Right lung (tissue), 5 donors: Measurements from ENCODE around the gene ZNF764. TPM values are rescaled to one million over a fixed set of nuclear protein-coding genes. Genes with fewer than 3 reads are reported as not detected.

ENCODE experiments used
- DNase-seq, 2 donors: peaks; one replicate each; pipeline ENCODE4 v3.0.0-alpha.2; 2013
- polyA plus RNA-seq, 5 donors: library from polyadenylated mRNA; unstranded; fragments of 120-200 nt; gene quantifications; one replicate each; pipeline versions ENCODE4 v1.2.1 to v1.2.3, GENCODE V29; 2013; ENCODE audit warnings: inconsistent platforms in 1 of 5, low replicate concordance in 1 of 5; ENCODE audit not compliant: insufficient read length in 5 of 5, insufficient read depth in 1 of 5

ZNF764 gene
- polyA plus RNA-seq, 5 donors = 9.8 to 15.3 (median 13.0) TPM

DNA sequence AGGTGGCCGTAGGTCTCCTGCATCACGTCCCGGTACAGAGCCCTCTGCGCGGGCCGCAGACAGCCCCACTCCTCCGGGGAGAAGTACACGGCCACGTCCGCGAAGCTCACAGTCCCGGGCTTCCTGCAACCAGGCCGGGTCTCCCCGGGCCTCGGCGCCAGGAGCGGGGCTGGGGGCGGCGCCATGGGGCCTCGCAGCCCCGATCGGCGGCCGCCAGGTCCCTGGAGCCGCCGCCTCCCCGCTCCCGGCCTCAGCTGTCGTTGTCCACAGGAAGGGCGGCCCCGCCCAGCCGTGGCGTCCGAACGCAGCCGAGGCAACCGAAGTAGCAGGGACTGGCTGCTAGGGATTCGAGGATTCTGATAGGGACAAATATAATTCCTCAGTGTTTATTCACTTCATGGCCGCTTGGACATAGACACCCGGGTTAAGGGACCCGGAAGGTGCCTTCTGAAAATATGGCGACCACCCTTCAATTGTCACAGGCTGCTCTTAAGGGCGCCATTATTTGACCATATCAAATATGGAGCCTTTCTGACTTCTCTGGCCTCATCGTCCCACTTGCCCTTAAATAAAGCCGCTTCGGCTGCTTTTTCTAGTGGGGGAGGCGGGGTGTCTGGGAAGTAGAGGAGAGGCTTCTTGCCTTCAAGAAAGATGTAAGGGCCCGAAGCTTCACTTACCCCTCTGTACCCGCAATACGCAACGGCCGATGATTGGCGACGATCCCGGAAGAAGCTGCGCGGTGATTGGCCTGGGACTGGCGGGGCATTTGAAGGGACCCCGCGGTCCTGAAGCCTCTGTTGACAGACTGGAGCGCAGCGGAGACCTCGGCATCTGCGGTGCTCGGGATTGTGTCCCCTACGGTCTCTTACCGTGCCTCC is 13.5 kb upstream of the ZNF764 start, which contains the start of gene ZNF688:
Gene ZNF688, minus strand, starts transcription at position 270 of the 878 bp plus-strand sequence. Its CDS starts 85 bp downstream, at position 185.
- peak; percentile 96 to 98 for DNase-seq

DNA sequence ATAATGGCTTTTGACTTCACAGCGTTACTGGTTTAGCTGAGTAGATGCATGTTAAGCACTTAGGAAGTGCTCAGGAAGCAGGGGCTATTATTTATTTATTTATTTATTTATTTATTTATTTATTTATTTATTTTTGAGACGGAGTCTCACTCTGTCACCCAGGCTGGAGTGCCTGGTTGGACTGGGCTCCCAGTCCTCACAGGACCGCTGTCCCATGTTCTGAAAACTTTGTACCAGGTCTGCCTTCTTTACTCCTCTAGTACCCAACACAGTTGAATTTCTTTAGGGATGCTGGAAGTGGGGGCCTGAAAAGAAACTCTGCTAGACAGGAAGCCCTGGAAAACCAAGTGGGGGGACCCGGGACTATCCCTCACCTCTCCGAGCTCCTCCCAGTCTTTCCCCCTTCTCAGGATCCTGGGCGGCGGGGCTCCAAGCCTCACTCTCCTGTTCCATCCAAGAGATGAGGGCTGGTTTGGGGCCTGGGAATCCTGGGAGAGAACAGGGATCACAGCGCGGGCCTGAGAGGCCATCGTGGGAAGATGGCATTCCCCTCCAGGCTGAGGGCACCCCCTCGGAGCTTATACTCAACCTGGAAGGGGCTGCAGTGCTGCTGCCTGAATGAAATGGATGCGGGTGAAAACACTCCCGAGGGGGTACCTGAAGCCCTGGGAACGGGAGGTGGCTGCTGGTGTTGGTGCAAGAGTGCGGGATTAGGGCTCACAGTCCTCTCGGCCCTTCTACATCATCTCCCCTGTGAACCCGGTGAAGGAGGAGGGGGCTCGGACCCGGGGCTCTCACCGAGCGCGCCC is 12.7 kb upstream of the ZNF764 start:
- peak; percentile 38 to 51 for DNase-seq

DNA sequence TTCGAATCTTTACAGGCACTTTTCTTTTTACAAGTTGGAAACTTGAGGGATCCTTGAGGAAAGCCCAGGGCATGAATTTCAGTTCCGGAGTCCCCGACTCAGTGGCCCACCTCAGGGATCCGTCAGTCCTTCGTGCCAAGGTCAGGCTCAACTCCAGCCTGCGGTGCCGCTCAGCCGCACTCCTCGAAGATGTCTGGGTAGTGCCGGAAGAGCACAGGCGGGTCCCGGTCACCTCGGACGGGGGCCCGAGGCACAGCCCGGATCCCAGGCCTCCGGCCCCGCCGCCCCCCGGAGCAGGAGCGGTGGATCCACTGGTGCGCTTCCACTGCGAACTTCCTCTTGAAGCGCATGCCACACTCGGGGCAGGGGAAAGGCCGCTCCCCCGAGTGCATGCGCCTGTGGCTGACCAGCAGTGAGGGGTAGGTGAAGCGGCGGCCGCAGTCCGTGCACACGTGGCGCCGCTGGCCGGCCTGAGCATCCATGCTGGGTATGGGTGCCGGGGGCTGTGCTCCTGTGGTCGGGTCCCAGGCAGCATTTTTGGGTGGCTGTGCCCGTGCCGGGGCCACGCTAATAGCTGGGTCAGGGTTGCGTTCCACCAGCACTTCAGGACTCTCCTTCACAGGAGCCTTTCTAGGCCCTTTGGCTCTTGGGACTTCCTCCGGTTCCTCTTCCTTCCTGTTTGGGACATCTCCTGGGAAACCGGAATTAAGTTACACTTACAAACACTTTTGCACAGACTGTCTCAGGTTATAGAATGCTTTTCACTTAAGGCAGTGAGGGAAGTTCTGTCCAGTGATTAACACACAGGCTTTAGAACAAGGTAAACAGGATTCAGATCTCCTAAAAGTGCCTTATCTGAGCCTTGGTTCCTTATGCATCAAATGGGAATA is 11.8 kb upstream of the ZNF764 start:
- no peak for DNase-seq

DNA sequence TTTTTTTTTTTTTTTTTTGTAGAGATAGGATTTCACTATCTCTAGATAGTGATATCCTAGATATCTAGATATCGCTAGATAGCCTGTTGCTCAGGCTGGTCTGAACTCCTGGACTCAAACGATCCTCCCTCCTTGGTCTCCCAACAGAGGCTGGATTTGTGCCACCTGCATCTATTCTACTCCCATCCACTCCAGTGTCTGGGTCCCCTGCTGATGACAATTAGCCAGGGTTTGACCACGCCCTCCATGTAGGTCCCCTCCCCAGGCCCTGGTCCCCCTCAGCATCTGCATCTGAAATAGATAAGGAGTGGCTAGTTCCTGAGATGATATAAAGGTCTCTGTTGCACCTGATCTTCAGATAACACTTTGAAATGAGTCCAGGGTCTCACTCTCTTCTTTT is 11.1 kb upstream of the ZNF764 start:
- no peak for DNase-seq

DNA sequence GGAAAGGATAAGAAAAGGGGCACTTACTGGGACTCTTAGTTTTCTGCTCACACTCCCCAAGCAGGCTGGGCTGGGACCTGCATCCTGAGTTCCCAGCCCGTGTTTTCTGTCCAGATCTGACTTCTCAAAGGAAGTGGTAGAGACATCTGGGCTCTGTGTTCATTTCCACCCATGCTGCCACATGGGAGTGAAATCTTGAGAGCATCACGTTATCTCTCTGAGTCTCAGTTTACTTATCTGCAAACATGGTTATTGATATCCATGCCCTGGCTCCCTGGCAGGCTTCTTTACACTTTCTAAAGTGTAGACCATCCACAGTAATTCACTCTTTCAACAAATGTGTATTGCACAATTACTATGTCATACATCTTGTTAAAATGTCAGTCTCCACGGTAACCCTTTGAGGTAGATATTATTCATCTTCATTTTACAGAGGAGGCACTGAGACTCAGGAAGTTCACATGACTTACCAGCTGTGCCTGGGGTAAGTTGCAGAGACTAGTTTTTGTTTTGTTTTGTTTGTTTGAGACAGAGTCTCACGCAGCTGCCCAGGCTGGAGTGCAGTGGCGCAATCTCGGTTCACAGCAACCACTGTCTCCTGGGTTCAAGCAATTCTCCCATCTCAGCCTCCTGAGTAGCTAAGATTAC is 9.9 kb upstream of the ZNF764 start:
- DNase-seq = no peak

DNA sequence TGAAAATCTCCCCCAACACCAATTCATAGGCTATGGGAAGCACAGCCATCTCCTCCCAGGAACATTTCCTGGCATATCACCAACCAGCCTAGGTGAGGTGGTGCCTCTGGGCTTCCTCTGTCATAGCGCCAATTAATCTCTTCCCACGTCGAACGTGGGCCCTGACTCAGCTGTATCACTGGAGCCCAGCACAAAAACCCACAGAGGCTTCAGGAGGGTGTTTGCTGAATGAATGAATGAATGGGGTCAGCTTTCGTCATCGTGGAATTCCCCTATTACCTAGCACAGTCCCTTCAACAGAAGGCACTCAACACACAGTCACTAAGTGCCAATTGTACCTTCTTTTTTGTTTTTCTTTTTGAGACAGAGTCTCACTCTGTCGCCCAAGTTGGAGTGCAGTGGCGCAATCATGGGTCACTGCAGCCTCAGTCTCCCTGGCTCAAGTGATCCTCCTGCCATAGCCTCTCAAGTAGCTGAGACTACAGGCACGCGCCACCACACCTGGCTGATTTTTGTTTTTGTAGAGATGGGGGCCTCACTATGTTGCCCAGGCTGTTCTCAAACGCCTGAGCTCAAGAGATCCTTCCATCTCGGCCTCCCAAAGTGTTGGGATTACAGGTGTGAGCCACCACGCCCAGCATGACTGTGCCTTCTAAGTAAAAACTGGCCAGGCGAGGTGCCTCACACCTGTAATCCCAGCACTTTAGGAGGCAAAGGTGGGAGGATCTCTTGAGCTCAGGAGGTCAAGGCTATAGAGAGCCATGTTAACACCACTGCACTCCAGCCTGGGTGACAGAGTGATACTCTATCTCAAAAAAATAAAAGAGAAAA is 9.2 kb upstream of the ZNF764 start:
- DNase-seq = no peak

DNA sequence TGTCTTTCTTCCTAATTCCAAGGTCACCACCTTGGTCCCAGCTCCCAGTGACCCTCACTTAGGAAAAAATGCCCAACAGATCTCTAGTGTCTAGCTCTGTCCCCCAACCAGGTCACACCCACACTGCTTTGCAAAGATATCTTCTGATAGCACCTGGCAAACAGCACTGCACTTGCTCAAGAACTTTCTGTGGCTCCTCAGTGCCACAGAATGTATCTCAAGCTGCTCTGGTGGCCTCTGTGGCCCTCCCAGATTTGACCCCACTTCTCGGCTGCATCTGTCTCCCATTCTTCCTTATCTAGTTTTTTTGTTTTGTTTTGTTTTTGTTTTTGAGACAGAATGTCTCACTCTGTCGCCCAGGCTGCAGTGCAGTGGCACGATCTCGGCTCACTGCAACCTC is 8.4 kb upstream of the ZNF764 start:
- no peak for DNase-seq

DNA sequence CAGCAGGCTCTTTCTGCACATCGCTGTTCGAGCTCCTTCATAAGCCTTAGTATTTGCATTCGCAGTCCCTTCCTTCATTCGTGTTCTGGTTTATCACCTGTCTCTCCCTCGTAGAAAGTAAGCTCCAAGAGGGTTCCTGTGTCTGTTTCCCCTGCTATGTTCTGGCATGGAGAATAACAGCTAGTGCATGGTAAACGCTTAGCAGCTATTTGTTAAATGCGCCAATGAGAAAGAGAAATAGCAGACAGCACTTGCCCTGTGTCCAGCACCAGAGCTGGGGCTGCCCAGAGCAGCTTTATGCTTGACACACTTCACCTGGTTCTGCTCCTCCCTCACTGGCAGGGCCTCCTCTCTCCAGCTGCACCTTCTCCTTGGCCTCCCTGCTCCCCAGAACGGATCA is 7.8 kb upstream of the ZNF764 start:
- no peak for DNase-seq

DNA sequence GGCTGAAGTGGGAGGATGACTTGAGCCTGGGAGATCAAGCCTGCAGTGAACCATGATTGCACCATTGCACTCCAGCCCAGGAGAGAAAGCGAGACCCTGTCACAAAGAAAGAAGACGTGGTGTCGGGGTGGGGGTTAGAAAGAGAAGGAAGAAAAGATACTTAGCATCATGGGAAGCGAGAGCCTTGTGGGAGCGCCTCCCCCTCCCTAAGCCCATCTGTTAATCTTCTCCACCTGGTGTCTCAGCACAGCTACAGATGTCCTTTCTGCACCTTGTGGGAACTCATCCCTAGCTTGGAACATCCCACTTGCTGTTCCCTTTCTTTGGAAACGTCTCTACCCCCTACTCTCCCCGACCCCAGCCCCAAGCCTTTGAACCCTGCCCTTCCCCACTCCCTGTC is 7.4 kb upstream of the ZNF764 start:
- DNase-seq = no peak

DNA sequence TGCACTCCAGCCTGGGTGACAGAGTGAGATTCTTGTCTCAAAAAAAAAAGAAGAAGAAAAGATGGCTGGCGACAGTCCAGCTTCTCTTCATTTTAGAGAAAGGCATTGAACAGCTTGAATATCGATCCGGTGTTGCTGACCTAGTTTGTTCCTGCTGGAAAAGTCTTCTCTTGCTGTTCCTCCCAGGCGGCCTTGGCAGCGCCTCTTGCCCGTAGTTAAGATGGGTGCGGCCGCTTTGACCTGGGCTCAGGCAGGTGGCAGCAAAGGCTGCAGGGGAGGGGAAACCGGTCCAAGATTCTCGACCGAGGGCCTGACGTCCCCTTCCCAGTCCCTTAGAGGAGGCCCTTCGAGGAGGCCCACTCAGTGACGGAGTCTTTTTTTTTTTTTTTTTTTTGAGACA is 3.8 kb upstream of the ZNF764 start:
- DNase-seq = no peak

DNA sequence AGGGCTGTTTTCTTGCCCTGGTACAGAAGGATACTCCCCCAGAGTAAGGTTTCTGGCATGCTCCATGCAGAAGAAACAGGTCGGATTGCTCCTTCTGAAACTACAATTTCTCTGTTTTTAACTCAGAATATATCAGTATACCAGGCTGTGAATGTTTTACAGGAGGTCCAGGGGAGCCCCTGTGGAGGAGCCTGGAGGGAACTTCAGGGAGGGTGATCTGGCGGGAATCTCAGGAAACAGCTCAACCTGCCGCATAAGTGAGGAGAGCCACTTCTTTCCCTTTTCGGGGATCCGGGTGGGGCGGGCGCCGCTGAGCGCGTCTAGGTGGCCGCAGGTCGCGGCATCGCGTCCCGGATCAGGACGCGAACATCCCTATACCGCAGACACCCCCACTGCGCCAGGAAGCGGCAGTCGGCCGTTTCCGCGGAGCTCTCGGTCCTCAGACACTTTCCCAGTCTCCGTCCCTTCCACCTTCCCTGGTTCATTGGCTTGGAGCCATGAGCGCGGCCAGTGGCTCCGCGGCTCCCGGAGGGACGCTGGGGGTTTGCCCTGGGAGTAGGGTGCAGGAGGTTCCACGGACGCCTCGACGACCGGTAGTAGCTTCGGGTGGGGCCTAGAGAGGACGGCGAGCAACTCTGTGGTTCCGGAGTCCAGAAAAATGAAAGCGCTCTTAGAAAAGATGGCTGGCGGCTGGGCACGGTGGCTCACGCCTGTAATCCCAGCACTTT is 3.1 kb upstream of the ZNF764 start:
- no peak for DNase-seq

DNA sequence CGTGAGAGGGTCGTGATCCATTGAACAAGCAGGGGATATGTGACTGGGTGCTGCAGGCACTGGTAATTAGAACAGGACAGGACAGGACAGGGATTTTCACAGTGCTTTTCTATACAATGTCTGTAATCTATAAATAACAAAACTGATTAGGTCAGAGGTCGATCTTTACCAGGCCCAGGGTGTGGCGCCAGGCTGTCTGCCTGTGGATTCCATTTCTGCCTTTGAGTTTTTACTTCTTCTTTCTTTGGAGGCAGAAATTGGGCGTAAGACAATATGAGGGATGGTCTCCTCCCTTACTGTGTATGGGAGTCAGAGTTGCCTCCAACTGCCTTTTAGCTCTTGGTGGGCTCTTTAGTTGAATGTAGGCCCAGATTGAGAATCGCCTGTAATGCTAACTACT is 1.5 kb upstream of the ZNF764 start:
- DNase-seq = no peak

DNA sequence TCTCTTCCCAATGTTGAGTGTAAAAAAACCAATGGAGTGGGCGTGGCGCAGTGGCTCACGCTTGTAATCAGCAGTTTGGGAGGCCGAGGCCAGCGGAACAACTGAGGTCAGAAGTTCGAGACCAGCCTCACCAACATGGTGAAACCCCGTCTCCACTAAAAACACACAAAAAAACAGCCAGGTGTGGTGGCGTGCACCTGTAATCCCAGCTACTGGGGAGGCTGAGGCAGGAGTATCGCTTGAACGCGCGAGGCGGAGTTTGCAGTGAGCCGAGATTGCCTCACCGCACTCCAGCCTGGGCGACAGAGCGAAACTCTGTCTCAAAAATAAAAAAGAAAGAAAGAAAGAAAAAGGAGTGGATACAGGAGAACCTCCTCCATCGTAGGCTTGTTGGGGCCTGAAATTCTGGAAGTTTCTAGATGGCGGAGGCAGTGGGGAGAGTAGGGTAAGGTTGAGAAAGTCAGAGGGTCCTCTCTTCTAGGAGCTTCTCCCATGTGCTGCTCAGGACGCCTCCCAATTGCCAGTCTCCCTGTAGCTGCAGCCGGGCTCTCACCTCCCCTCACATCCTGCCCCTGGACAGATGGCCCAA is 709 bp upstream of the ZNF764 start:
- no peak for DNase-seq

DNA sequence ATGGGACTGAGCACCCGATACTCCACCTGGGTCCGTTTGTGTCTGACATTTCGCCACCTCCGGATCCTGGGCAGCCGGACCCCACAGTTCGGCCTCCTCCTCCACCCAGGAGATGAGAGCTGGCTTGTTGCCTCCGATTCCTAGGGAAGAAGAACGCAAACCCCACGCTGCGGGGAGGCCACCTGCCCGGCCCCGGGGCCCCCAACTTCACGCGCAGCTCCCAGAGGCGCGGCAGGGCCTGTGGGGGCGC is 542 bp downstream of the ZNF764 start:
- DNase-seq = no peak

DNA sequence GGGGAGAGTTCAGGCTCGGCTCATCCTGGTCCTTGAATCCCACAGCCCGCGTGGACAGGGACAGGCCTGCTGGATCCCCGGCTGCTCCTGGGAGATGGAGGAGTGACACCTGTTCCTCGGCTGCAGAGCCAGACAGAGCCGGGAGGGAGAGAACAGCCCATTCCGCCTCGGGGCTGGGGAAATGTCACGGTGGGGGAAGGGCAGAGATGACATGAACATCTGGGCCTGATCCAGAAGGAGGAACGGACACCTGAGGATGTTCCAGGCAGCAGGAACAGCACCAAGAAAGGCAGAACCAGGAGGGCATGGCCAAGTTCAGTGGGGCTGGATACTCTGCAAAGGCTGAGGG is 2.1 kb downstream of the ZNF764 start:
- DNase-seq = no peak

DNA sequence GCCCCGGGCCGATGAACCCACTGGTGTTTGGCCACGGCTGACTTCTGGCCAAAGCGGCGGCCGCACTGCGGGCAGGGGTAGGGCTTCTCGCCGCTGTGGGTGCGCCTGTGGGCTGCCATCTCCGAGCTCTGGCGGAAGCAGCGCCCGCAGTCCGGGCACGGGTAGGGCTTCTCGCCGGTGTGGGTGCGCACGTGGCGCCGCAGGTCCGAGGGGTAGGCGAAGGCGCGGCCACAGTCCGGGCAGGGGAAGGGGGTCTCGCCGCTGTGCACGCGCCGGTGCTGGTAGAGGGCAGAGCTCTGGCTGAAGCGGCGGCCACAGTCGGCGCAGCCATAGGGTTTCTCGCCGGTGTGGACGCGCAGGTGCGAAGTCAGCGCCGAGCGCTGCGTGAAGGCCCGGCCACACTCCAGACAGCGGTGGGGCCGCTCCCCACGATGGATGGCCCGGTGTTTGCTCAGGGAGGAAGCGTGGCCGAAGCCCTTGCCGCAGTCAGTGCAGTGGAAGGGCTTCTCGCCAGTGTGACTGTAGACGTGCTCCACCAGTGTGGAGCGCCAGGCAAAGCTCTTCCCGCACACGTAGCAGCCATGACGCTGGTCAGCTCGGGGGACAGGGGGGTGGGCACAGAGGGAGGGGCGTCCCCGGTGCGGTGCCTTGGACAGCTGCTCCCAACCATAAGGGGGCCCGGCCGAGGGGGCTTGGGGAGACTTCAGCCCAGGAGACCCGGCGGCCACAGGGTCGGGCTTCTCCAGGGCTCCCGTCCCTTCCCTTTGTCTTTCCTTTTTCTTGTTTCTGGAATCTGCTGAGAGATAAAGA is 2.7 kb downstream of the ZNF764 start:
- no peak for DNase-seq

DNA sequence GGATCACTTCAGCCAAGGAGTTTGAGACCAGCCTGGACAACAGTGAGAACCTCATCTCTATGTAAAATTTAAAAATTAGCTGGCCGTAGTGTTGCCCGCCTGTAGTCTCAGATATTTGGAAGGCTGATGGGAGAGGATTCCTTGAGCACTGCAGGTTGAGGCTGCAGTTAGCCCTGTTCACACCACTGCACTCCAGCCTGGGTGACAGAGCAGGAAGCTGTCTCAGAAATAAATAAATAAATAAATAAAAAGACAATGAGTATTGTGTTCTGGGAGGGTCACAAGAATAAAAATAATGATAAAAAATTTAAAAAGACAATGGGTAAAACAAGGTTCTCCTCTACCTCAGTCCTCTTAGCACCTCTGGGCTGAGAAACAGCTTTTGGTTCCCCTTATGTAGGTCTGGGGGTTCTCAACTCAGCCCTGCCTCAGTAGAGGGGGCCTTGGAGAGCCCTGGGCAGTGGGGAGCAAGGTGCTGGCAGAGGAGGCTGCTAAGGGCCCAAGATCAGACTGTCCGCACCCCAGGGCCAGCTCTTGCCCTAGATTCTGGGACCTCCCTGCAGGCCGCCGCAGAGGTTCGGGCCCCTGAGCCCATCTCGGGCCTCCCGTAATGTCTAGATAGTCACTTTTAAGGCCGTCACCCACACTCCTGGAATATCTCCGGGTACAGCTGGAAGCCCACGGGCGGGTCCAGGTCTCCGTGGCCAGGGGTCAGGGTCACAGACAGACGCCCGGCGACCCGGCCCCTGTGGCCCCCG is 3.4 kb downstream of the ZNF764 start:
- DNase-seq = no peak

DNA sequence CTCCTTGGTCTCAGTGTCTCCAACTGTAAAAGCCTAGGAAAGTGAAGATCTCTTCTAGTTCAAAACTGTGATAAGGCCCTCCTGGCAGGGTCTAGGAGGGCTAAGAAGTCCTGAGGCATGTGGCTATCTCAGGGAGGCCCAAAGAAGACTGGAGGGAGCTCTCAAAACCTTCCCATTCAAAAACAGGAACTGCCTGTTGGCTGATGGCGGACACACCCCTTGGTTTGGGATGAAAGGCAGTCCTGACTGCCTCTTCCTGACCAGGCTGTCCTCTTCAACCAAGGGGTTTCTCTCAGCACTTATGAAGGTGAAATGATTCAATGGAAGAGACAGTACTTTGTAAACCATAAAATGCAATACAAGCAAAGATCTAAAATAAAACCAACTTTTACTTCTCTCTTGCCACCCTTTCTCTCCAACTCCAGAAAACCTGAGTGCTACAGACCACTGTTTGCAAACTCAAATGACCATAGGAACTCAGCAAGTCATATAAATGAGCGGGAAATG is 4.7 kb downstream of the ZNF764 start:
- no peak for DNase-seq
